Large intestine (tissue), 12 donors: Measurements from ENCODE around the gene BANF2. TPM values are rescaled to one million over a fixed set of nuclear protein-coding genes. Genes with fewer than 3 reads are reported as not detected.

ENCODE experiments used
- DNase-seq, 2 donors: peaks; one replicate each; pipeline versions ENCODE4 v3.0.0 to v3.0.0-alpha.2; 2013
- H3K27ac ChIP-seq: one replicate; pipeline ENCODE4 v1.5.1; 2013; ENCODE audit warnings: low read length
- H3K27me3 ChIP-seq: 2 replicates; pipeline ENCODE4 v1.6.1; 2013; ENCODE audit warnings: low read length; ENCODE audit not compliant: control insufficient read depth, insufficient read depth
- H3K36me3 ChIP-seq: 2 replicates; pipeline ENCODE4 v1.6.1; 2013; ENCODE audit warnings: low read length; ENCODE audit not compliant: control insufficient read depth, insufficient read depth
- H3K4me1 ChIP-seq: one replicate; pipeline ENCODE4 v1.6.1; 2013; ENCODE audit warnings: low read length; ENCODE audit not compliant: control insufficient read depth, insufficient read depth
- H3K4me3 ChIP-seq: one replicate; pipeline ENCODE4 v1.5.1; 2013; ENCODE audit warnings: low read length
- H3K9me3 ChIP-seq: one replicate; pipeline ENCODE4 v1.6.1; 2013; ENCODE audit warnings: mild to moderate bottlenecking, low read depth, low read length, moderate library complexity; ENCODE audit not compliant: control insufficient read depth
- WGBS: methylation state at CpG from one replicate; pipeline ENCODE4 v1.1.5; 2013; ENCODE audit warnings: low lambda C conversion rate; ENCODE audit not compliant: insufficient coverage; 5-methylcytosine and 5-hydroxymethylcytosine counted together
- long read RNA-seq, 11 donors: transcript quantifications; one replicate each; lab custom pipeline, GENCODE V29; 2026
- polyA plus RNA-seq: library from polyadenylated mRNA; unstranded; fragments of 120-200 nt; gene quantifications from one replicate; pipeline ENCODE4 v1.2.1, GENCODE V29; 2013

The BANF2 gene
- polyA plus RNA-seq: not detected
- long read RNA-seq, donor 1: 0 reads
- long read RNA-seq, donor 2: 0 reads
- long read RNA-seq, donor 3: 0 reads
- long read RNA-seq, donor 4: 0 reads
- long read RNA-seq, donor 5: 0 reads
- long read RNA-seq, donor 6: 0 reads
- long read RNA-seq, donor 7: 0 reads
- long read RNA-seq, donor 8: 0 reads
- long read RNA-seq, donor 9: 0 reads
- long read RNA-seq, donor 10: 0 reads
- long read RNA-seq, donor 11: 0 reads

DNA sequence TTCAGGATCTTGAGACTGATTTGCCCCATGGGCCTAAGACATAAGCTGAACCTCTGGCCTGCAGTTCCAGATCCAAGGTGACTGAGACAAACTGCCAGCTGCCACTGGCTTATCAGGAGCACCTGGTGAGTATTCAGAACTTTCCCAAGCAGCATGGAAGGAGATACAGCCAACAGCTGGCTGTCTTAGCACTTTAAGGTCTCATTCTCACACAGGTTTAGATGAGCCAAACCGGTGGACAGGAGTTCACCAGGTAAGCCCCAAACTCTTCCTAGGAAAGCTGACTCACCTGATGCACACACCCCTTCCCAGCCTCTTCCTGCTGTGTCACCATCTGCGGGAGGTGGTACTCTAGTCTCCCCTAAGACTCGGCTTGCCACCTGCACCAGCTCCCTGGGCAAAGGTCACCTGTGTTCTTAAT, at the start of gene BANF2:
BANF2 (plus strand) TSS at position 36 of the 421 bp plus-strand sequence. CDS start 25,060 bp downstream, outside the sequence.
- no peak within 1 kb of the TSS for H3K4me3 ChIP-seq
- H3K27me3 ChIP-seq: no peaks in the 10 kb centered on the region
- H3K4me1 ChIP-seq: peaks cover 28% of the 10 kb centered on the region
- WGBS: no CpG with 5 or more reads among the region's 3 CpGs
- H3K9me3 ChIP-seq: no peaks in the 10 kb centered on the region
- peak within 1 kb of the TSS; percentile 48 for H3K27ac ChIP-seq
- peak; percentile 69 to 88 for DNase-seq
- no peaks in the 10 kb centered on the region for H3K36me3 ChIP-seq

DNA sequence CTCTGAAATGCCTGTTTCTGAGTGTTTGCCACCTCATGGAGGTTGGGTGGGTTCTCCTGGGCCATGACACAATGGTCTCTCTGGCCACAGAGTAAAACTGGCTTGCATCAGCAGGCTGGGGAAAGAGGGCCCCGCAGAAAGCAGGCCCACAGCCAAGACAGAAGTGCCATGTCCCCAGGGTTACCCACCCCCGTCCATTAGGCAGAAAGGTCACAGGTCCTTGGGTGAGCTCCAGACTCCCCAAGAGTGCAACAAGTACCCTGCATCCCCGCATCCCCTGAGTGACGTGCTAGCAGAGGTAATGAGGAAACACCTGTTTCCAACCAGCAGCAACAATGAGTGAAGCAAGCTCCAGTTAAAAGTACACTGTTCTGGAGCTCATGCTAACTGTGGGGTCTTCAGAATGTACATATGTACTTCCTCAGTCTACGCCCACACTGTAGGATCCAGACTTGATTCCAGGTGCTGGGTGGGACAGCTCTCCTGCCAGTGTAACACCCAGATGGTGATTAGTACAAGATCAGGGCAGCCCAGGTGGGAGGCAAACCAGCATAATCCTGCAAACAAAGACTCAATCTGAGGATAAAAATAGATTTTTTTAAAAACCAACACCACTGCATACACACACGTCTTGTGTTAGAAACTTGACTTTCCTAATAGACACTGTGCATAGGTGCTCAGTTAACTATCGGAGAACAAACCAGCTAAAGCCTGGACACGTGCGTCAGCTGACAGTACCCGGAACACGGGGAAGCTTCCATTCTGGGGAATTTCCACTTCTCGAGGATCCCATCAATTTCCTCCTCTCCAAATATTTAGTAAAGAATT, 49.3 kb upstream of the BANF2 start:
- Histone ChIP-seq H3K36me3 (peaks cover 56% of the 10 kb centered on the region), H3K27ac (no peak overlapping the region), H3K4me1 (peaks cover 51% of the 10 kb centered on the region), H3K9me3 (no peaks in the 10 kb centered on the region), H3K27me3 (no peaks in the 10 kb centered on the region), H3K4me3 (no peak overlapping the region)
- no peak for DNase-seq
- WGBS: 80% methylated on average over 1 of the region's 12 CpGs

DNA sequence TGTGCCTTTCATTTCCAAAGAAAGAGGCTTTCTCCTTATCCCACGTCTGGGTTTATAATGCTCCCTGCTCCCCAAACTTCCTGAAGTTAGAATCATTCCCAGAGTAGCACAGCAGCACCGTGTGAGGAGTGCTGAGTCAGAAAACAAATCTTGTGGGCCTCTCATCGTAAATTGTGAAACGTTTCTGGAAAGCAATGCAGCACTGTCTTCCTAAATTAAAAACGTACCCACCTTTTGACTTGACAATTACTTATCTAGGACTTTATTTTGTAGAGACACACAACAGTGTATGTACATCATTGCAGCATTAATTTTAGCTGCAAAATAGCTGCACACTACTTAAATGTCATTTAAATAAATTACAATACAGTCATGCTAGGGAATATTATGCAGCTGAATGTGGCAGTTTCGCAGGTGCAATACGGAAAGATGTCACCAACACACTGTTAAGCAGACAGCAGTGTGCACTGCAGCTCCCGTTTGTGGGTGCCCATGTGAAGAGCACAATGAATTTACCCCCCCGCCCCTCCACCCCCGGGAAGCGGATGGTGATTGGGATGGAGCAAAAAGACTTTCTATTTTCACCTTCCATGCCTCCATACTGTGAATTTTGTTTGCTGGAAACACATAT, 48.5 kb upstream of the BANF2 start:
- peaks cover 47% of the 10 kb centered on the region for H3K4me1 ChIP-seq

DNA sequence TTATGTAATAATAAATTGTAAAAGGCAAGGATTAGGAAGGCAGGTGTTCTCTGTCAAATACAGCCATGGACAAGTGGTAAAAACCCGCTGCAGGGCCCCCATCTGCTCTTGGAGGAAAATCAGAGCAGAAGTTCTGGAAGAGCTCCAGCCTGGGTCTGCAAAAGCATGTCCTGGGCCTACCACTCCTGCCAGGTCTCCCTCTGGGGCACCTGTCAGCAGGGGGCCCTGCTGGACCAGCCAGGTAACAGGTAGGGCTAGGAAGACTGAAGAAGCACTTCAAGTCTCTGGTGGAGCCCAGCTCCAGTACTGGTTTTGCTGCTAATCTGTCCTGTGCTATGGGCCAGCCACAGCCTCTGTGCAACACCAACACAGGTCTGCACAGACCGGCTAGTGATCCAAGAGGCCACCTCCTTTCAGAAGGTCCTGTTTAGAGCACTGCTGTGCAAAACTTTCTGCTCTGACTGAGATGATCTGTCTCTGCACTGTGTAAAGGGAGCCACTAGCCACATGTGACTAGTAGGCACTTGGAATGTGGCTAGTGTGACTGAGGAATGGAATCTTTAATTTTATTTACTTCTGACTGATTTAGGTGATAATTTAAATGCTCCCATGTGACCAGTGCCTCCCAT, 47.9 kb upstream of the BANF2 start:
- Histone ChIP-seq H3K4me3 (no peak overlapping the region), H3K36me3 (peaks cover 63% of the 10 kb centered on the region), H3K27ac (no peak overlapping the region), H3K27me3 (no peaks in the 10 kb centered on the region), H3K9me3 (no peaks in the 10 kb centered on the region), H3K4me1 (peaks cover 41% of the 10 kb centered on the region)
- no CpG with 5 or more reads among the region's 2 CpGs for WGBS
- no peak for DNase-seq

More for the DNA sequence above, 48.5 kb upstream of the BANF2 start:
- 100% methylated on average over 1 of the region's 11 CpGs for WGBS
- Histone ChIP-seq H3K9me3 (no peaks in the 10 kb centered on the region), H3K4me3 (no peak overlapping the region), H3K36me3 (peaks cover 62% of the 10 kb centered on the region), H3K27ac (no peak overlapping the region), H3K27me3 (no peaks in the 10 kb centered on the region)
- no peak for DNase-seq

DNA sequence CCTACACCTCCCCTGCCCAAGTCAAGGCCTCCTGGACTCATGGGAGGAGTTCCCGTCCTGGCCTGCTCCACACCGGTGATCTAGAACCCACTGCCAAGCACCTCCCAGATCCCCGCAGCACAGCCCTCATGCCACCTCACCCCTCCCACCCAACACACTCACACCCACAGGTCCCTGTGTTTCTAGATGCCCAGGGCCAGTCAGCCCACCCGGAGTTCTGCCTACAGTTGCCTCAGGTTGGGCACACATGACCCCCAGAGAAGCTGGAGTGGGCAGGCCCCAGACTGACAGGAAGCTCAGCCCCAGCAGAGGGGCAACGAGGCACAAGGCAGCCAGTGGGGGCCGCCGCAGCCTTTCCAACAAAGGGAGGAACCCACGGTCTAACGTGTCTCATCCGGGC, 47.4 kb upstream of the BANF2 start:
- DNase-seq: no peak
- no CpG with 5 or more reads among the region's 10 CpGs for whole genome bisulfite sequencing
- H3K9me3 ChIP-seq: no peaks in the 10 kb centered on the region
- peaks cover 36% of the 10 kb centered on the region for H3K4me1 ChIP-seq
- peaks cover 66% of the 10 kb centered on the region for H3K36me3 ChIP-seq
- no peaks in the 10 kb centered on the region for H3K27me3 ChIP-seq
- H3K4me3 ChIP-seq: no peak overlapping the region
- H3K27ac ChIP-seq: no peak overlapping the region

DNA sequence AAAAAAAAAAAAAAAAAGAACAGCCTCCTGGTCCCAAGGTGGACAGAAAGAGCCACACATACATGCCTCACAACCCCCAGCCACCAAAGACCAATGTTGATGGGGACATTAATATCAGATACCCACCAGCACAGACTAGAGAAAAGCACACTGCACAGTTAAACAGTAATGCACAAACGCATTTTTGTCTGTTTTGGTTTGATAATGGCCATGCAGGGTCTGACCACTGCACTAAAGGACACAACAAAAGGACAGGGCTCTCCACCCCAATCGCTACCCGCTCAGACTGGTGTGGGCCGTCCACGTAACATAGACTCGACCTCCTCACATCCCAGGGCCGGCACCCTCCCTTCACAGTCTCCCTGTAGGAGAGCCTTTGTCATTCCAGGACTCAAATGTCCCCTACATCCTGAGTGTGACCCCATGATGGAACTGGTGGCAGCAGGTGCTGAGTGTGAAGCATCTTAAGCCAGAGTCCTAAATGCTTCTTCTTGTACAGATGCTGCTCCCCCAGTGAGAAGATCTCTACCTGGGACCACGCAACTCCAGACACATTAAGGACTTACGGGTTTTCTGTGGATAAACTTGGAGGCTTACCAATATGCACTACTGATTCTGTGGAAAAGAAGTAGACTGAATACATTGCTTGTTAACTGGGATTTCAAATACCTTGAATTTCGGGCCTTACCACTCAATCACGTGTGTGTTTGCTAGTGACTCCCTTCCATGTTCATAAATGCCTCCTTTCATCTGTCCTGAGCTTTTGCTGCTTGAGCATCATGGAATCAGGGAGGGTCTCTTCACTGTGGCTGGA, 45.7 kb upstream of the BANF2 start:
- Histone ChIP-seq H3K4me1 (peaks cover 22% of the 10 kb centered on the region), H3K27me3 (no peaks in the 10 kb centered on the region), H3K27ac (no peak overlapping the region), H3K36me3 (peaks cover 71% of the 10 kb centered on the region), H3K9me3 (peaks cover 7% of the 10 kb centered on the region), H3K4me3 (no peak overlapping the region)
- WGBS: no CpG with 5 or more reads among the region's 11 CpGs
- DNase-seq: no peak

DNA sequence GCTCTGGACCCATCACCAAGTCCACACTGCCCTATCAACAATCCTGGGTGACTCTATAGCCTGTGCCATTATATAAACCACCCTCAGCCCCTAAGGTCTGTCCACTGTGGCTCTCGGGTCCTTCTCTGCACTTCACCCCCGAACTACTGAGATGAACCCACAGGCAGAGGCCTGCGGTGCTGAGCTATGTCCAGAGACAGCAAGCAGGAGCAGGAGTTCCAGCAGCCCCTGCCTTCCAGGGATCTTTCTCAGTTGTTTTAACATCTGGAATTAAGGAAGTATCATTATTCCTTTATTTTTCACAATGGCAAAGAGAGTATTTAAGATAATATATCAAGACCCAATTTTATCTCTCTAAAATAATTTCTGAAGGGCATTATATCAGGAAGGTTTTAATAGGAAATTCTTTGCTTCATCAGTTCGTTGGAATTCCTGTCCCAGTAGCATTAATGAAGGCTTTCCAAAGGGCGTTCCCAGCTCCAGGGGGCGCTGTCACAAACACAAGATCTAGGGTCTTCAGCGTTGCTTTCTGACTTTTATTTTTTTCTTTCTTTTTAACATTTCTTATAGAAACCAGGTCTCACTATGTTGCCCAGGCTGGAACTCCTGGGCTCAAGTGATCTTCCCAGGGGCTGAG, 45.0 kb upstream of the BANF2 start:
- WGBS: 41% methylated on average over 3 of the region's 7 CpGs
- peaks cover 76% of the 10 kb centered on the region for H3K36me3 ChIP-seq

DNA sequence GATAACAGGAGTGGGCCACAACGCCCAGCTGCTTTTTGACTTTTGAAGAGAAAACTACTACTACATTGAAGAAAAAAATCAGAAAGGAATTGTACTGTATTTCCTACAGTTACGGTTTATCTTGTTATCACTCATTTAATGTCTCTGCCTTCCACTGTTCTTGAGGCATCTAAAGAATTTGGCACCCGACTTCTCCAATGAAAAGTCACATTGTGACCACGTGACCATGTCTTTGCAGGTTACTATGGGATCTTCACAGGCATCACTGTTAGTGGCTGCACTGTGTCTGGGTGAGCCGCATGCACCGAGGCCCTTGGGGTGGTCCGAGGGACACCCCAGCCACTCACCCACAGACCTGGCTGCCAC, 44.5 kb upstream of the BANF2 start:
- Histone ChIP-seq H3K4me1 (peaks cover 25% of the 10 kb centered on the region), H3K27me3 (no peaks in the 10 kb centered on the region), H3K36me3 (peaks cover 78% of the 10 kb centered on the region), H3K9me3 (peaks cover 8% of the 10 kb centered on the region), H3K4me3 (no peak overlapping the region), H3K27ac (no peak overlapping the region)
- no peak for DNase-seq
- WGBS: no CpG with 5 or more reads among the region's 7 CpGs

More for the DNA sequence above, 45.0 kb upstream of the BANF2 start:
- Histone ChIP-seq H3K4me3 (no peak overlapping the region), H3K27ac (no peak overlapping the region), H3K9me3 (peaks cover 8% of the 10 kb centered on the region), H3K4me1 (peaks cover 24% of the 10 kb centered on the region), H3K27me3 (no peaks in the 10 kb centered on the region)
- no peak for DNase-seq

DNA sequence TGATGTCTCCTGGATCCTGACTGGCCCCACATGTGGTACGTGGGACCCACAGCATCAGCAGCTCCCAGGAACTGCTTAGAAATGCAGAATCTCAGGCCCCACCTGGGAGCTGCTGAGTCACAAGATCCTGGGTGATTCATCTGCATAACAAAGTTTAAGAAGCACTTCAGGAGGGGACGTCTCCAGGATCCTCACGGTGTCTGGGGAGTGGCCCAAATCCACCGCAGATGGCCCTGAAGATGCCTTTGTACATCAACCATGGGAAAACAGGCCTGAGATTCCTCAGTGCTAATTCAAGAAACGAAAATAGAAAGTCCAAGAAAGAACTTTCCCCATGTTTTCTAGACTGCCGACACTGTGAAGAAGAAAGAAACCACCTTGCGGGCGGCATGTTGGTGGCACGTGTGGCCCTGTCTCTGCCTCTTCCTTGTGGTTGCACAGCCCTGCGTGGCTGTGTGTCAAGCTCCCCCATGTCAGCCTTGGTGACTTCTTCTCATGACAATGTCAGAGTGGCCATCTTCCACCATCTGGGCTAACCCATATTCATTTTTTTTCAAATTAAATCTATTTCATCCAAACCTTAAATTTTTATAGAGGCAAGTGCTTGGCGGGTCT, 43.8 kb upstream of the BANF2 start:
- H3K4me3 ChIP-seq: no peak overlapping the region
- H3K9me3 ChIP-seq: peaks cover 8% of the 10 kb centered on the region
- no peak overlapping the region for H3K27ac ChIP-seq
- no CpG with 5 or more reads among the region's 11 CpGs for WGBS
- peaks cover 76% of the 10 kb centered on the region for H3K36me3 ChIP-seq
- DNase-seq: no peak
- H3K27me3 ChIP-seq: no peaks in the 10 kb centered on the region
- peaks cover 27% of the 10 kb centered on the region for H3K4me1 ChIP-seq
